ENCODE data around the gene HCN1. TPM values are rescaled to one million over a fixed set of nuclear protein-coding genes. Genes with fewer than 3 reads are reported as not detected.
A peak's percentile ranks its signal among the peaks of the same experiment; 100 is the strongest.

Gene HCN1
- under 0.01 TPM for total RNA-seq

DNA sequence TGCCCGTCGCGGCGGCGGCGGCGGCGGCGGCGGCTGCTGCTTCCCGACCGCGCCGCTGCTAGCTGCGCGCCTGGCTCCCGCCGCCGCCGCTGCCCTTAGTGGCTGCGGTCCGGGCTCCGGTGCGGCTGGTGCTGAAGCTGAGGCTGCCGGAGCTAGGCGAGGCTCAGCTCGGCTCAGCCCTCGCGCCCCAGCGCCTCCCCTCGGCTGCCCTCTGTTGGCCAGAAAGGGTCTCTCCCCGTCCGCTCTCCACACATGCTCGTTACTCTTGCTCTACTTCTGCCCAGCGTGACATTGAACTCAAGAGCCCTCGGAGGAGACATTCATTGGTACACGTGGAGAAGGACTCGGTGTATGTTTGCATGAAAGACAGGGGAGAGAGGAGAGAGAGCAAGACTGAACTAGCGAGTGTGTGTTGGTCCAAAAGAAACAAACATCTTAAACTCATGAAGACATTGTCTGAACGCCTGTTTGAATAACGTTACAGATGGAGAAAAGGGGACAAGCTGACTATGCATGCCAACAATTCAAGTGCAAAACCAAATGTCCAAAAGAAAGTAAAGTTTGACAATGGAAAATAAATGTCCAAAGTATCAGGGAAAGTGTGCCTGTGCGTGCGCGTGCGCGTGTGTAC is at the start of gene HCN1:
Gene HCN1 (minus strand): TSS at position 175 of the 631 bp plus-strand sequence.
- DNase-seq (ENCODE audit: low read depth in 2 of 3, low spot score in 2 of 3), result peak in 2 of 3 donors; percentile 76 to 84

DNA sequence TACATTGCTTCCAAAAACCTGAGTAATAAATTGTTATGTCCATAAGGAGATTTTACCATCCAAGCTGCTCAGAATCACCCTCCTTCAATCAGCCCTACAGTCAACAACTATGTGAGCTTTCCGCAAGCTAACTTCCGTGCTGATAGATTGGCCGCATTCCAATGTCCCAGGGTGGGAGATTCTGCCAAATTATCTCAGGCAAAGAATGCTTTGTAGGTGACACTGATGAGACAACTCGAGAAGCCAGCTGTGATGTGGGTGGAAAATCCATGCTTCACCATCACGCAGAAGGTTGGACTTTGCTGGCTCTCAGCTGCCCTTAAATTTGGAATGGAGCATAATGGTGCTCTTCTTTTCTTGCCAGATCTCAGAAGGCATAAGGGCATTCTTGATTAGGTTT is 44.9 kb upstream of the HCN1 start:
- DNase-seq (ENCODE audit: low read depth in 2 of 3, low spot score in 2 of 3), result no peak

DNA sequence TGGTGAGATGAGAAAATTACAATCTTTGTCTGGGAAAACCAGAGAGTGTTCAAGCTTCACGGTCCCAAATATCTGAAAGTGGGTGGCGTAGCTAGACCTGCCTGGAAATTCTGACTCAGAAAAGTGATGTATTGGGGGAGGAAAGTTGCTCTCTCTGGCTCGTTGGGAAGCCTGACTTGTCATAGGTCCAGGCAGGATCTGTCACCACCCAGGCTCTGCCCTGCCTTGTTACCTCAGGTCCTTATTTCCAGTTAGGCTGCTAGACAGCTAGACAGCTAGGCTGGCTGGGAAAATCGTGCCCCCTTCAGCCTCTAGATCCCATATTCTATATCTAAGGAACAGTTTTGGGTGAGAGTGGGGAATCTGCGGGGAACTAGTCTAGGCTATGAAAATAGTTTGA is 41.0 kb upstream of the HCN1 start:
- no peak for DNase-seq (ENCODE audit: low read depth in 2 of 3, low spot score in 2 of 3)

DNA sequence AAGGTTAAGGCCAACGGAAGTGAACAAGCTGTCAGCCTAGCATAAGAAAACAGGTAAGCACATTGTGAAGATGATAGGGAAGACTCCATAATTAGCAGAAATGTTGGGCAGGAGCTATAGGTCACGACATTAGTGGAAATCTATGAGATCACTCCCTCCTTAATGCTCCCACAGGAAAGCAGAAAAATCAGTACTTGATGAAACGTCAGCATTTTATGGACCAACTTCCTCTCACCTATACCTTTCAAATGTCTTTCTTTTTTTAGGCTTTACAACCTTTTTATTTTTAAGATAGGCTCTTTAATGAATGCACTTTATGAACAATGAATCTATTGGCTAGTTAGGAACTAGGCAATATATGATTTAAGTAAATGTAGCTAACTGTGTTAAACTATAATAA is 29.4 kb upstream of the HCN1 start:
- no peak for DNase-seq (ENCODE audit: low read depth in 2 of 3, low spot score in 2 of 3)

DNA sequence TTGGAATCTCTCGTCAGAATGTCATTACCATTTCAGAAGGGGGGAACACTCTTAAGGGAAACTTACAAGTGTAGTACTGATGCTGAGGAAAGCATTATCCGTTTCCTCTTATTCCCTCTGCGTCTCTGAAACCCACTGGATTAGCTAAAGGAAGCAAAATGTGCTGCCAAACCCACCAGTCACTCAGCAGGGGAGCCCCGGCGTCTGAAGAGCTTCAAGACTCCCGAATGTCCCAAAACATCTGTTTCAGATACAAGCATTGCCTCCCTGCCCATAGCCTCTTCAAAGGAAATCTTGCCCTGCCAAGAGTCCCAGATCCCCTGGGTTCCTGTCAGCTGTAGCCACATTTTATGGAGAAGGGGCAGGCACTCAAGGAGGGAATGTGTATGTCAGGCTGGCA is 1.0 kb upstream of the HCN1 start:
- no peak for DNase-seq (ENCODE audit: low read depth in 2 of 3, low spot score in 2 of 3)

DNA sequence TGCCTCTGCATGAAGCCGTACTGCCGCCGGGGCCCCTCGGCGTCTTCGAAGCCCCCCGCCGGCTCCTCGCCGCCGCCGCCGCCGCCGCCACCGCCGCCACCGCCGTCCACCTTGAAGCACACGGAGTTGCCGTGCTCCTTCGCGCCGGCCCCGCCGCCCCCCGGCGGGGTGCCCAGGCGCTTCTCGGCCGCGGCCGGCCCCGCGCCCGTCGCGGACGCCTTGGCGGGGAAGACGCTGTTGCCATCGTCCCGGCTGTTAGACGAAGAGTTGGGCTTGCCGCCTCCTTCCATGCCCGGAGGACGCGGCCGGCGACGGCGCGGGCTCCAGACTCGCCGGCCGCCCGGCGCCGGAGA is 400 bp downstream of the HCN1 start:
- DNase-seq (ENCODE audit: low read depth in 2 of 3, low spot score in 2 of 3), result no peak

DNA sequence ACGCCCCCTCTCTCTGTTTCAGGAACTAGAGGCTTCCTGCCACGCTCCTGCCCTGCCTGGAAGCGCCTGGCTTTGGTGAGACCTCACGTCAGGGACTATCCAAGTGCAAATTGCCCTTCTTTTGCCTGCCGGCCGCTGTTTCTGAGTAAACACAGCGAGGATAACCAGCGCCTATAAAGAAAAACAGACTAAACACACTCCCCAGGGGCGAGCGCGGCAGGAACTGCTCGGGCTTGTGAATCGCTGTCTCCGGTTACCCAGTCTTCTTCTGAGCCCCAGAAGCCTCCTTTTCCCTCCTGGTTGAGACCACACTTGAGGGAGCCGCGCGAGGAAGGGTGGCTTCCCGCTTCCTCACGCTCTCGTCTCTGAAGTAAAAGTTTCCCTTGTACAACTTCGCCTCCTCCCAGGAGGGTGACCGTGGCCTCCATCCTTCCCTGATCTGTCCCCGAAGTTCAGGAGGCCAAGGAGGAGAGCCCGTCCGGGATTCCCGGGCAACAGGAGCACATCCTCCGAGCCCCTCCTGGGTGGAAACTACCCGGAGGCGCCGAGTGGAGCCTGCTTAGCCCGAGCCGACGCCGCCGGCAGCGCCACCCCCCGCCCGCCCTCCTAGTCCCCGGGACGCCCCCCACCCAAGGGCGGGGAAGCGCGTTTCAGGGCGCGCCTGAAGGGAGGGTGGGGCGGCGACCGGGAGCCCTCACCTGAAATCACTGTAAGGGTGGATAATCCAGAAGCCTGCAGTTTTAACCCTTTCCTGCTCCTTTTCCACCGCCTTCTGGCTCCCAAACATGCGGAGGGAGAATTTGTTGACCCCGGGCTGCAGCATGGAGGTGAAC is 993 bp downstream of the HCN1 start:
- DNase-seq (ENCODE audit: low read depth in 2 of 3, low spot score in 2 of 3), result no peak

DNA sequence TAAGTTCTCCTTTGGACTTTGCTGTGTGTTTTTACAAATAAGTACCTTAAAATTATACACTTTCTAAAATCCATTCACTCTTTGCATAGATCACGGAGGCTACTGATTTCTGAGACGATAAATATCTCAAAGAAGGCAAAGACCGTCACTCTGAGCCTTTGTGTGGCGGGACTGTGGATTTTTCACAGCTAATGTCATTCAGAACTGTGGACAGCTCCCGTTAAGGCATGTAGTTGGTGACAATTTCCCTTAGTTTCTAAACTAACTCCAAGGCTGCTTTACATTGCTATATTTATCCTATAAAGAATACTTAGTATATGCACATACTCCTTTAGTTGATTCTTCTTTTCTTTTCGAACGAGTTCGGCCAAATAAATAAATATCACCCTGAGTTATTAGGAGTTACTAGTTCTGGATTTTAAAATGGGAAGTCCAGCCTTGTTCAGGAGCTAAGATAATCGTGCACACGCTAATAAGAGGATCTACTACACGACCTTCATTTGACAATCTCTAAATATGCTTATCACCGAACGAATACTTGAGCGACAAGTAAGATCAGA is 1.8 kb downstream of the HCN1 start:
- peak in 1 of 3 donors; percentile 19 for DNase-seq (ENCODE audit: low read depth in 2 of 3, low spot score in 2 of 3)

DNA sequence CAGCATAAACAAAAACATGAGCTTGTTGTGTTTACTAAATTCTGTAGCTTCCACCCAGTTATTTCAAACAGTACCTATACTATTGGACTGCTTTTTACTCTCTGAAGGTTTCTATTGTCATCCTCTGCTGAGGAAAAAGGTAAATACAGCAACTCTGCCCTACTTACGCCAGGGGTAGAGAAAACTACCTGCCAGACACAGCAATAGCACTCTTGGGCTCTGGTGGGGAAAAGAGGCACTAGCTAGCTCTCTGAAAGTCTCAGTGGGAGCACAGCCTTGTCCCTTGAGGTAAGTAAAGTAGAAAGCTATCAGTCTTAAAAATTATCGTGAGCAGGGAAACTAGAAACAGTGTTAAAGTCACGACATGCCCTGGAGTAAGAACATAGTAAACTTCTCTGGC is 3.7 kb downstream of the HCN1 start:
- DNase-seq (ENCODE audit: low read depth in 2 of 3, low spot score in 2 of 3), result no peak

DNA sequence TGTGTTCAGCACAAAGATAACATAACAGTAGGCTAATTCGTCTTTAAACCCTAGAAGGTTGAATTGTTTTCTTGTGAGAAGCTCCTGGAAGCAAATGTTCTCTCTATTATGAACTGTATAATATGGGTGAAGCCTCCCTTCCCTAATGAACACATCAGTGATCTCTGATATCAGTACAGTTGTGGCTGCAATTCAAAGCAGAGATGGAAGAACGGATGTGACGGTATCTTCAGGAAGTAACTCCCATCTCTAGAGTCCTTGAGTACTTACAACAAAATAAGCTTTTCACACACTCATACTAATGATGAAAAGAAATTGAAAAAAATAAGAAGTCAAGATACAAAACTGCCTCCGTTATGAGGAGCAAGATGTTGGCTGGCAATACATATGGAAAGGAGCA is 4.5 kb downstream of the HCN1 start:
- DNase-seq (ENCODE audit: low read depth in 2 of 3, low spot score in 2 of 3), result no peak

DNA sequence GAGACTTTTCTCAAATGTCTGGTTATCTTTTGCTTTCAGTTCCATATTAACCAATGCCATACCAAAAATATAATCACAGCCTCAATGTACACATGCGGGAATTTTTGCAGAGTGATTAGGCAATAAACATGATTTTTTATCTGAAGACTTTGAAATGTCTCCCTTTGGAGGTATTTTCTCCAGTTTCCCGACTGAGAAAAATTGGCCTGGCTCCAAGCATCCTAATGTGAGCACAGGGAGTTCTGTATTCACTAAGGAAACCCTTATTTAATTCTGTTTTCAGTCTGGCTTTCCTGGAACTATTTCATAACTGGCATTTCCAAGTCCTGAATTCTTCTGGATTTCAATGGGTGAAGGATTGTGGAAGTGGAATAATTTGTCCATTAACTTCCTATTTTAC is 8.5 kb downstream of the HCN1 start:
- no peak for DNase-seq (ENCODE audit: low read depth in 2 of 3, low spot score in 2 of 3)

DNA sequence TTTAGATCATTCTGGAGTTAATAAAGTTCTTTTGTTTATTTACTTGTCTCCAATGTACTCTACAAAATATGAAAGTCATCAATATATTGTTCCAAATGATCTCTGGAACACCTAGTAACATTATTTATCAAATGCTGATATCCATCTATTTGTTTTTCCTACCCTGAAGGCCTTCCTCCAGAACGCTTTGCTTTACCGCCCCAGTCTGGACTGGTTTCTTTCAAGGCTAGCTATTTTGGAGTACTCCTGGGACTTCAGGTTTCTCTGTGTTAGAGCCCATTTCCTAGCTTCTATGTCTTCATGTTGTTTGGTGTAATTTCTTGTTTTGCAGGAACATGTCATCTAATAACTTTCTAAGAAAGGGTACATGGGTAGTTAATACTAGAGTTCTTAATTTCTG is 9.6 kb downstream of the HCN1 start:
- DNase-seq (ENCODE audit: low read depth in 2 of 3, low spot score in 2 of 3), result no peak

DNA sequence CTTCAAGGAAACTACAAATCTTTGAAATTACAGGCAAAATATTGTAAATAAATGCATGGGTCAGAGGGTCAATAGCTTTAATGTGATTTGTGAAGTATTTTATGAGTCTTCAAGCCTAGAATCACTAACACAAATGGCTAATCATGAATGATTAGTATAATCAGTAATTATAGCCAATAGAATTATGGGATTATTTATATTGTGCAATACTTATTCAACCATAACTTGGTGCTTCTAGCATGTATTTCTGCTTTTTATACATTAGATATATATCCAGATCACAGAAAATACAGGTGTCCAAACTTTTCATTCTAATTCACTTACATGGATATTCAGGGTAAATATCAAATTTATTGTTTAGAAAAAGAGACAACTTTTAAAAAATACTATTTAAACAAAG is 12.1 kb downstream of the HCN1 start:
- no peak for DNase-seq (ENCODE audit: low read depth in 2 of 3, low spot score in 2 of 3)

DNA sequence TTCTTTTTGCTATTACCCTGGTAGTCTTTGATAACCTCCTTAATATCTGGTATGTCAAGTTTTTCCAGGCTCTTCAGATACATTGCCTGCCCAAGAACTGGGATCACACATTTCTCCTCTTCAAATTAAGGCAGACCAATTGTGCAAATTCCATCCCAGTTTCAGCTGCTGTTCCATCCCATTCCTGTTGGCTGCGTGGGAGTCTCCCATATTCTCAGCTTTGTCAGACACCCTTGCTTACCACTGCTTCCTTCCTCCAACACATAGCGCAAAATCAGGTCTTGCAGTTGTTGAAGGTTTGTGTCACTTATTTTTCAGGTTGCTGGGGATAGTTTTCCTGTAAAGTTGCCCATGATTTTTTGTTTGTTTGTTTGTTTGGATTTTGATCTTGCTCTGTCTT is 15.2 kb downstream of the HCN1 start:
- DNase-seq (ENCODE audit: low read depth in 2 of 3, low spot score in 2 of 3), result no peak

DNA sequence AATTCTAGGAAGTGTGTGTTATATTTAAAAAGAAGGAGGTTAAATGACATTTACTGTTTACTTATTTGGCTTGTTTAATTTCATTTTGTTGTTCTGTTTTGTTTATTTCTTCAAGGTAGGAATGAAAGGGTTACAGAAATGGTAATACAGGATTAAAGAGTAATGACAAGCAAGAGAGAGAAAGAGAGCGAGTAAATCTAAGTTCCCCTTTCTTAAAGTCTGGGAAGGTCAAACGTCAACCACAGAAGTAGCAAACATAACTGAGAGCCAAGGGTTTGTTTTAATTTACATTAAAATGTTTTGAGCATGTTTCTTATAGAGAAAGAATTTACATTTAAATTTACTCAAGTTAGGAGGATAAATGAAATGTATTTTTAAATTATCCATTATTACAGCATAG is 18.7 kb downstream of the HCN1 start:
- no peak for DNase-seq (ENCODE audit: low read depth in 2 of 3, low spot score in 2 of 3)

DNA sequence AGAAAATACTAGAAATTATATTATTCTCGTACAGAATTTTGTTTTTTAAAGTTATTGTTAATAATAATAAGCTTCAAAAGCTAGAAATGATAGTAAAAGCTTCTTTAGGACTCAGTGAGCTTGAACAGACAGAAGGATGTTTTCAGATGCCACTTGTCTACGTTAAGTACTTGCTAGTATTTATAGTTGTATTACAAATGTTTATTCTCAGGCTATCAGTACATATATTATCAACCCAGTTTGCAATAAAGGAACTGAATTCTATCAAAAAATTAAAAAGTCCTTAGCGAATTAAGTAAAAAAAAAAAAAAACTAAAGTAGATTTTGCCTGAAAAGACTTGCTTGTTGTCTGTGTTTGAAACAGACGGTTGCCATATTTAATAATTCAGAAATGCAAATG is 23.9 kb downstream of the HCN1 start:
- DNase-seq (ENCODE audit: low read depth in 2 of 3, low spot score in 2 of 3), result no peak

DNA sequence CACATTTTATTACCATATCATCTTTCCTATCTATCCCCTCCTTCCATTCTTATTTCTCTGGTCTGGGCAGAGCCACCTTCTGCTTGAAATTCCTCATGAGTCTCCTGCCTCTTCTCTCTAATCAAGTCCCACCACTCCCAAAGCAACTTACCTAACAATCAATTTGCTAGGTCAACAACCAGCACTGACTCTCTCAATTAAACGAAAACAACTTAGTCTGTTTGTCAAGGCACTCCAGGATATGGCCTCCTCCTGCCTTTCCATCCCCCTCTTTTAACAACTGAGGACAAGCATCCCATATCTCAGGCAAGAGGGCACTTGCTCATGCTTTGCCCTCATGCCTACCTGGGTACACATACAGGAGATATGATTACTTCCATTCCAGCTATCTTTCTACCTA is 47.4 kb downstream of the HCN1 start:
- DNase-seq (ENCODE audit: low read depth in 2 of 3, low spot score in 2 of 3), result no peak

DNA sequence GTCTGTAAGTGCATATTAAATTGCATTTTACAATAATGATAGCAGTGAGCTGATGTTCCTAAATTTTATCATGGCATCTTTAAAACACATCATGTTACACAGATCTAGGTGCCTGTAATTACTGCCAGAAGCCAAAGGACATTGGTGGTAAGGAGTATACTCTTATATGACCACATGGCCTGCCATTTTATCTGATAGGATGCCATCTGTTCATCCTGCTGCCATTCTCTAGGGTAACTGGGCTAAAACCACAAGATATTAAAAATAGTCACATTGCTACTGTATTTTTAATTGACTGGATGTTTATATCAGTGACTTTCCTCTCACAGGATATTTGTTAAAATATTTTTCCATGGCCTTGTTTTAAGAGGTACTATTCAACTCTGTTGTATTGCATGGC is 53.1 kb downstream of the HCN1 start:
- no peak for DNase-seq (ENCODE audit: low read depth in 2 of 3, low spot score in 2 of 3)

DNA sequence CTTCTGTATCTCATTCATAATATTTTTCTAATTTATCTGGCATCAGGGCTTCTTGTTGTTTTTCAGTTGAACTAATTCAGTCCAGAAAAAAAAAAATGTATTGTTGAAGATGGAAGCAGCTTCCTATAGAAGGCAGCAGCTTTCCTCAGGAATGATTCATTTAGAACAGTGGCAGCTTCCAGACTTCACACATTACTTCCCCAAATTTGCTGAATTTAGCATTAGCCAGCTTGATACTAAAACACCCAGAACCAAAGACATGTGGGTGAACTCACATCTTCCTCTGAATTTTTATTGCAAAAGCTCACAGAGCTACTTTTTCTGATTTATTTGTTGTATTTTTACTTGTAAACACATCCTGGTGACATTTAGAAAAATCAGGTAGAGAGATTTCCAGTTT is 53.8 kb downstream of the HCN1 start:
- DNase-seq (ENCODE audit: low read depth in 2 of 3, low spot score in 2 of 3), result no peak

DNA sequence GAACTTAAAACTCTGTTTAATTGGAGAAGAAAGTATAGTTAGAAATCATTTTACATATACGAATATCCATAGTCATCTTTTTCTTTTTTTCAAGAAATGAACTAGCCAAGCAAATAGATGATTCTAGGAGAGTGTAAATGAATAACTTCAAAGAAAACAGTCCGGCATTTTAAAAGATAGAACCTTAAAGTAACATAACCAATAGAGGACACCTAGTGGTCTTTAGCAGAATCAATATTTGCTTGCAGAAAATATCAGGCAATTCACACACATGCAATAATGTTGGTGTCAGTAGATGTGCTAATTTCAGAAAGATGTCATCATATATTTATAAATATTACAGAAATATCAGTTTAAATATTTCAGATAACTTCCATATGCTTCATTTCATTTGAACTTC is 57.1 kb downstream of the HCN1 start:
- no peak for DNase-seq (ENCODE audit: low read depth in 2 of 3, low spot score in 2 of 3)

DNA sequence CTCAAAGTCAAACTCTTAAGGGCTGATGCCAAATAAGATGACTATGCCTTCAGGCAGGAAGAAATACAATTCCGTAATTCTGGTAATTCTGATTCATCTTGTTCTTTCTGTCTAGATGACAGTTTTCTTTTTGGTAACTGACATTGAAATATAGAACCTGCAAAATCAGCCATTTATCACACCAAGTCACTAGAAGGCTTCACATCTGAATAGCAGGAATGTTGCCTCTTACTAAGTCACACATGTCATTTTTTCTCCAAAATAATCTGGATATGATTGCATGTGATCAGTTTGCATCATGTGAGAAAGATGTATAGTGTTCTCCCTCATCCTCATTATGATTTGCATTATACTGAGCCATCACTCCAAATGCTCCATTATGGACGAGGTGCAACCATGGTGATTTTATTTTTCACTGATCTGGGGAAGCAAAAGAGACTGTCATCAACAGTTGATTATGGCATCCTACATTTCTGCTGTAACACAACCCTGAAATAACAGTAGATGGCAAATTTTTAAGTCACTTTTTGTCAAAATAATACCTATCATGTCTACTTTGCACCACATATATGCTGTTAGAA is 69.0 kb downstream of the HCN1 start:
- DNase-seq (ENCODE audit: low read depth in 2 of 3, low spot score in 2 of 3), result no peak

DNA sequence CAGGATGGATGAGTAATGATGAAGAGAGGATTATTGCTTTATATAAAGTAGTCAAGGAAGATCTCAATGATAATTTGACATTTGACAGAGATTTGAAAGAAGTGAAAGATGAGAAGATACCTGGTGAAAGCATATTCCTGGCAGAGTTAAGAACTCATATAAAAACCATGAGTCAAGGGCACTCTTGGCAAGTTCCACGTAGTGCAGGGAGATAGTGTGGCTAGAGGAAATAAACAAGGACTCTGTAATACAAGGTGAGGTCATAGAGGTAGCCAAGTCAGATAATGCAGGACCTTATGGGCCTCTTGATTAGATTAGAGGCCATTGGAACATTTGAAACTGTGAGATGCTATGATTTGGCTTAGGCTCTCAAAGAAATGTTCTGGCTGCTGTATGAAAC is 72.3 kb downstream of the HCN1 start:
- DNase-seq (ENCODE audit: low read depth in 2 of 3, low spot score in 2 of 3), result no peak
